HG03039 (cell line): ENCODE results near the gene ARAP1.

ENCODE experiments used
- ATAC-seq: cut with Tn5 transposase; IDR thresholded peaks from one replicate; pipeline ENCODE4 v1.9.1; 2021; ENCODE audit warnings: mild to moderate bottlenecking, moderate library complexity; ENCODE audit not compliant: unreplicated experiment

Gene ARAP1

DNA sequence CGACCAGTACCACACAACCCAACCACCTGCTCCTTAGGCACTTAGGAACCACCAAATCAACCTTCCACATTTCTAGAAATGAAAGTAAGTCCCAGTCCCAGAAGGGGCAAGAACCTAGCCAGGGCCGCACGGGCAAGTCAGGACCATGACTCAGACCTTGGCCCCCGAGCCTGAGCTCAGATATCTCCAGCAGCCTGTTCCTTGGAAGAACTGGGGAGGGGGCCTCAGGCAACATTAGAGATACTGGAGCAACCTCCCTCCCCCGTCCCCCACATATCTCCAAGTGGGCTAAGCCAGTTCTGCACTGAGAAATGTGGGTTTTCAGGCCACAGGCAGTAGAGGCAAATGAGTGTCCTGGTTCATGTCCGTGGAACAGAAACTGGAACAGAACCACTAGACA, 7.7 kb downstream of the ARAP1 start:
- no peak for ATAC-seq

DNA sequence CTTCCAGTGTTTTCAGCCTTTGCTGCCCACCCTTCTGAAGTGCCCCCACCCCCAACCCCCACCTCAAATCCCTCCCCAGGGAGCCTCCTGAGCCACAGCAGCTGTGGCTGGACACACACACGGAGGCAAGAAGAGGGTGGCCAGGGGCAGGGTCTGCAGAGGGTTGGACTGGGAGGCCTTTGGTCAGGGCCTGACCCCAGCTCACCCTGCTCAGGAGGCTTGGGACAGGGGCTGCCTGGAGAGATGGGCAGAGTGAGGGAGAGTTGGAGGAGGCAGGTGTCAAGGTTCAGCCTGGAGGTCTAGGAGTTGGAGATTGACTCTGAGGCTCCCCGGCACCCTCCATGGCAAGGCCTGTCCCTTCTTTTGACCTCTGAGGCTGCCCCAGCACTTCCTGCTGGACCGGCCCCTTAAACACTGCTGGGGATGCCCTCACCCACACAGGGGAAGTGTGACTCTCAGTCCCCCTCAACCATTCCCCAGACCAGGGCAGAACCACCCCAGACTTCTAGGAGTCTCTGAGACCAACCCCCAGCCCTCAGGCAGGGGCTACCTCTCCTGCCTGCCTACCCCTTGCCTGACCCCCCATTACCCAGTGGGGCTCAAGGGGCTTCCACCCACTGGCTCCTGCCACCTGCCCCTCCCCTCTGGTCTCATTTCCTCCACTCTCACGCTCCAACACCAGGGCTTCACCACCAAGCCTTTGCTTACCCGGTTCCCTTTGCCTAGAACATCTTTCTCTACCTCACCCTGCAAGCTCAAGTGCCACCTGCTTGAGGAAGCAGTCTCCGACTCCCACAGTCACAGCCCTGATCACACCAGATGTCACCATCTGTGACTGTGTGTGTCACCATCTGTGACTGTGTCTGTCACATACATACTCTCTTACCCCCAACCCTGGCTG, 8.6 kb downstream of the ARAP1 start:
- ATAC-seq, result no peak

DNA sequence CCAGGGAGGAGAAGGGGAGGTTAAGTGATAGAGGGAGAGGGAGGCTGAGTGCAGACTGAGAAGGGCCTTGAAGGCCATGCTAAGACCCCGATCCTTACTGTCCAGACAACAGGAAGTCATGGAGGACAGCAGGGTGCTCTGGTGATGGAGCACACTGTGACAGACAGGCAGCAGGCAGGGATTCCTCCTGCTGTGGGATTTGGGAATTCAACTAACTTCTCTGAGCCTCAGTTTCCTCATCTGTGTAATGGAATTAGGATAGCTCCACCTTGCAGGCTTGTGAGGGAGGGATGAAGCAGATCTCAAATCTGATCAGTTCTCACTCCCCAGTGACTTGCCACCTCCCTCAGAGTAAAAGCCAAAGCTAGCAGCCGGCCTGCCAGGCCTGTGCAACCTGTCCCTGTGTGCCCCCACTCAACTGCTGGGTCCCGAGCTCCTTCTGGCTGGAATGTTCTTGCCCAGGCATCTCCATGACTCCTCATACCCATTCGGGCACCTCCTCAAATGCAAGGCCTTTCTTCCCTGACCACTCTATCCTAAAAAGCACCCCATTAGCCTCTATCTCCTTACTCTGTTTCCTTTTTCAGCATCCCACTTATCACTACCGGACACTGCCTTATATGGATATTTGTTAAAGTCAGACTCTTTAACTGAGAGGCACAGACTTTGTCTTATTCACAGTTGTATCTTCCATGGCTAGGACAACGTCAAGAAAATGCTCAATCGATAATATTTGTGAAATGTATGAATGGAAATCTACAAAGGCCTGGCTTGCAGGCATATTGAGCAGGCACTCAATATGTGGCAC, 9.5 kb downstream of the ARAP1 start:
- ATAC-seq, result no peak

DNA sequence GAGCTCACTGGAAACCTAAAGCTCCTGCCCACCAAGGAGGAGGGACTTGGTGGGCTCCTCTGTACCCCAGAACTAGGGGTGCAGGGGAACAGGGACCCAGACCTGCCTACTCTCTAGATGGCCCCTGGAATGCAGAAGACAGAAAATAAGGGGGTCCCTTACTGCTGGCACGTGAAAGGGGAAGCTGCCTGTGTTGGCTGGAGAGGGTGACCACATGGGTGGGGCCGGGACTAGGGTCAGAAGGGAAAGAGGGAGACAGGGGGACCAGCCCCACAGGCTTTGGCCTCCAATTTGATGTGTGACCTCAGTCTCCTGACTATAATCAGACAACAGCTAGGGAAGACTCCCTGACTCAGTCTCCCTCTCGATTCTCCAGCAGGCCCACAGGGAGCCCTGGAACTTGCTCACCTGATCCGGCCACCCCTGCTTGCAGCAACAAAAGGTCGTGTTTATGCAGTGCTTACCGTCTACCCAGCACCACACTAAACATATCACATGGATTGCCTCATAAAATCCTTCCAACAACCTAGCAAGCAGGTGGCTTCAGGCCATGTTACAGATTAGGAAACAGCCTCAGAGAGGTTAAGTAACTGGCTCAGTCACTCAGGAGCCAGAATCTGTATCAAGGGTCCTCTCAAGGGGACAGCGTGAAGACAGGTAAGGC, 10.2 kb downstream of the ARAP1 start:
- no peak for ATAC-seq

DNA sequence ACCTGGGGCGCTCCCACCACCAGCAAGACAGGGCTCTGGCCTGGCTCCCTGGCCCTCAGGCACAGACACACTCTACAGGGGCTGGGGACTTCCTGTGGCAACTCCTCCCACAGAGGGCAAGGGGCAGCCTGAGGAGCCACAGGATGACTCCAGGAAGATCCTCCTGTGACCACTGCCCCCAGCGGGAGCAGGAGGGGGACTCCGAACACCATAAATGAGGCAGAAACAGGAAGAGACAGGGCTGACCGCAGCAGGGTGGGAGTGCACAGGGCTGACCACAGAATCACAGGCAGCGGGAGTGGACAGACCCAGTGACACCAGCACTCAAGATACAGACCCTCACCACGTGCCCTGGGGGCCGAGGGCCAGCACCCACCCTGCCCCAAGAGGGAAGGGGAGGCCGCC, 10.8 kb downstream of the ARAP1 start:
- no peak for ATAC-seq

DNA sequence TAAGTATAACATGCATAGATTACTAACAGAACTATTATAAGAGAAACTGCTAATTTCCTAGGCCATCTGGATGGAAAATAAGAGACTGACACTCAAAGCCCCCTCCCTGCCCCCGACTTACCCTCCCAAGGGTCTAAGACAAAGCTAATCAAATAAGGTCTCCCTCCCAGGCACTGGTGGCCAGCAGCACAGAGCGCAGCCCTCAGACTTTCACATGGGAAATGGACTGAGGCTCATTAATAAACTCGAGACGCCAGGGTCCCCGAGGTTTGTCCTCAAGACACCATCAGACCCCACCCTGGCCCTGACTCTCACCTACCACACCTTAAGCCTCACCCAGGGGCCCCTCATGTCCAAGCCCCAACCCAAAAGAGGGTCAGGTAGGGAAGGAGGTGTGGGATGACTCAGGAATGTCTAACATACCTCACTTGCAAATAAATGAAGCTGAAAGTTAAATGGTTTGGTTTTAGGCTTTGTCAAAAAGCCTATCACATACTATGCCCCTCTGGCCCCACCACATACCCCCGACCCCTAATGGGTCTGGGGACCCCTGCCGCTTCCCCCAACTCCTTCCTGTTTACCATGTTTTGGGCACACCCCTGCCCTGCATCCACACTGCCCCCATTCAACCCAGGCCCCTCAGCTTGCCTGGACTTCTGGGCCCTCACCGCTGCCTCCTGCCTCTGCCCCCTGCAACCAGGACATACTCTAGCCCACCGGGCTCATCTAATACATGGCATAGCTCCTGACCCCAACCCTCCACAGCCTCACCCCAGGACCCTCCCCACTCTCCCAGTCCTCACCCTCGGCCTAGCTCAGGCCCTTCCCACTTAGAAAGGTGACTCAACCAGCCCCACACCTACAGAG, 11.4 kb downstream of the ARAP1 start:
- ATAC-seq, result no peak

DNA sequence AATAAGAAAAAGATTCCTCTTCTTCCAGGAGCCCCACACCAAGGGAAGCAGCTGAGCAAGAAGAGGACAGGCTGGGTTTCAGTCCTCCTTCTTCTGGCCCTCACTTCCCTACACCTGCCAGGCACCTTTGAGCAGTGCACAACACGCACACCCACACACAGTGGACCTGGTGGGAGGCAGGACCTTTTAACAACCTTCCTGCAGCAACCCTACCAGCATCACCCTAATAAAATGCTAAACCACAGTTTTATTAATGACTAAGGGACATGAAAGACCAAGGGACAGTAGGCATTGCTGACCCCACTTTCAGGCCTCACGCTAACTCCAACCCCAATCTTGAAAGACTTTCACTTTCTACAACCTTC, 12.2 kb downstream of the ARAP1 start:
- ATAC-seq, result no peak

DNA sequence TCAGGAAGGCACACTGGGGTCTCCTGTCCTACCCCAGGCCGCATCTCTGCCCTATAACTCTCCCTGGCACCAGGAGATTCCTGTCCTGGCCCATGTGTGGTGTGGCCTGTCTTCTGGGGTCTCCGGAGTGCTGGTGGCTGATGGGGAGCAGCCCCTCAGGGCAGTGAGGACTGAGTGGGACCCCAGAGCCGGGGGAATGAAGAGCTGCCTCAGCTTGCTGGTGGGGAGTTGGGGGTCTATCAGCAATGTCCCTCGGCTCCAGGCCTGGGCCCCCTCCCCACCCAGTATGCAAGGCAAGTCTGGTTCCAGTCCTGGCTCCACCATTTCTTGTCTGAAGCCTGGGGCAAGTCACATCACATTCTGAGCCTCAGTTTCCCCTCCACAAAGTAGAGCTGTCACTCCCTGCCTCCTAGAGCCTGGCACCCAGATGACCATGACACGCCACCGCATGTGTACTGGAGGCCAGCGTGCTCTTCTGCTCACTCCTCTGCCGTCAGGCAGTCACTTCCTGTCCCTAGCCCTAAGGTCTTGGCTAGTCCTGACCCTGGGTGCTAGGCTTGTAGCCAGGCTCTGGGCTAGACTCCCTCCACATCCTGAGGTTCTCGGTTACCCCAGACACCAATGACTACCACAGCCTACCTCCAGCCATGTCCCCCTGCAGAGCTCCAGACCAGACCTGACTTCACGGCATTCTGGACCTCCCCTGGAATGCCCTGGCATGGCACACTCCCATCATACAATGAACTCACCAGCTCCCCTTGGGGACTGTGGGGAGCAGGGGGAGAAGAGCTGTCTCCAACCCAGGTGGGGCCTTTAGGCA, 12.8 kb downstream of the ARAP1 start:
- ATAC-seq, result no peak

DNA sequence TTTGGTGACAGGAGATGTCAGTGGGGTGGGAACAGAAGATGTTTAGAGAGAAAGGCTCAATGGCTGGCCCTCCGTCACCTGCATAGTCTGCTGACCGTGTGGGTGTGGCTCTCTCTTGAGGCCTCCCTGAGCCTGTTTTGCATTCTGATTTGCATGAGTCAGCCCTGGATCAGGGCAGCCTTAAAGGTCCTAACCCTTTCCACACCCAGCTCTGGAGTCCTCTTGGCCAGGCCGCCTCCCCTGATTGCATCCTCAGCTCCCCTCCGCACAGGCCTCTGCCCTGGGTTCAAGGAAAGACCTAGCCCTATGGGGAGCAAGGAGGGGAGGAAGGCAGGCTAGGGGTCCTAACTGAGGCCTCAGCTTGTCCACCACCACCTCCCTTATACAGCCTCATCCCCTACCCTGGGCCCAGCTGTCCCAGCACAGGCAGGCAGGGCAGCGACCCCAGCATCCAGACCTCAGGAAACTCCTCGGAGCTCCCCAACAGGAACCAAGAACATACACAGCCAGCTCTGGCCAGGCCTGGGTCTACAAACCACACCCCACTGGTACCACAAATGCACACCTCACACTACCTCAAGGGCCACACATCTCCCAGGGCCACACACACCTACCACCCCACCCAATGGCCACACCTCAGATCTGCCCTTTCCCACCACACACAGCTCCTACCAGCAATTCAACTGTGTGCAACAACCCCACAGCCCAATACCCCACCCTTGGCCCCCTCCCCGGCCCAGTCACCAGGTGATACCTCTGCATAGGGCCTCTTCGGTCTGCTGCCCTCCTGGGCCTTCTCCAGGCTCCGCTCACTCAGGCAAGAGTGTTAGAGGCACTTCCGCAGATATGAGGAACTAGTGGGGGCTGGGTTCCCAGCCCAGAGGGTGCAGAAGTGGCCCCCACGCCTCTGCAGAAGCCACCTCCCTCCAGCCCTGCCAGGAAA, 13.7 kb downstream of the ARAP1 start:
- no peak for ATAC-seq

DNA sequence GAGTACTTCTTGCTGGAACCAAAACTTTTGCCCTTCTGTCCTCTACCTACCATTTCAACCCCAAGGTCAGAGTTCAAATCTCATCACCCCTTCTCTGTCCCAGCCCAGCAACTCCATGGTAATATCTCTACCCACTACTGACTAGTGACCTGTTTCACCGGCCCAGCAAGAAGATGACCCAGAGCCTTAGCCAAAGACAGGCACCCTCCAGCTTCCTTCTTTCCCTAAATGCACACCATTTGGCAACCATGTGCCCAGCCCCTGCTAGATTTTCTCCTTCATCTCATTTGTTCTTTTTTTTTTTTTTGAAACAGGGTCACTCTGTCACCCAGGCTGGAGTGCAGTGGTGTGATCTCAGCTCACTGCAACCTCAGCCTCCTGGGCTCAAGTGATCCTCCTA, 14.9 kb downstream of the ARAP1 start:
- ATAC-seq, result no peak

DNA sequence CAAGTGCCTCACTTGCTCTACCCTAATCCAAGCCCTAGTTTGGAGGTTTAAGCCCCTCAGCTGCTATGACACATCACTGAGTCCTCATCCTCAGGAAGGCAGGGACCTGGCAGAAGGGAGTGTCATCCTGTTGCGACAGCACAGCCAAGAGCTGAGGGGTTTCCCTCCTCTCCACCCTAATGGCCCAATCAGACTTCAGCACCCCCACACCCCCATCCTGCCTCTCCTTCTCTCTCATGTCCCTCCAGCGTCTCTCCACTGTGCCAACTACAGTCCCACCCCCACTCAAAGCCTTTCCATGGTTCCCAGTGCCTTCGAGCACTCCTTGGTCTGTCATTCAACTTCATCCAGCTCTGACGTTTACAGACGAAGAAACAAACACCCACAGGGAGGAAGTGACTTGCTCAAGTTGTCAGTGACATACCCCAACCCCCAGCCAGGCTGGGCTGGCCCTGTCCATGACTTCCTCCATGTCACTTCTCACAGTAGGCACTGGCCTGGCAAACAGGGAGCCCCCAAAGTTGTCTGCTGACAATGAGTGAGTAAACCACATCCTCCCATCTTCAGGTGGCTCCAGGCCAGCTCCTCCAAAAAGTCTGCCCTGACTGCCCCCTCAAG, 15.6 kb downstream of the ARAP1 start:
- ATAC-seq, result no peak

DNA sequence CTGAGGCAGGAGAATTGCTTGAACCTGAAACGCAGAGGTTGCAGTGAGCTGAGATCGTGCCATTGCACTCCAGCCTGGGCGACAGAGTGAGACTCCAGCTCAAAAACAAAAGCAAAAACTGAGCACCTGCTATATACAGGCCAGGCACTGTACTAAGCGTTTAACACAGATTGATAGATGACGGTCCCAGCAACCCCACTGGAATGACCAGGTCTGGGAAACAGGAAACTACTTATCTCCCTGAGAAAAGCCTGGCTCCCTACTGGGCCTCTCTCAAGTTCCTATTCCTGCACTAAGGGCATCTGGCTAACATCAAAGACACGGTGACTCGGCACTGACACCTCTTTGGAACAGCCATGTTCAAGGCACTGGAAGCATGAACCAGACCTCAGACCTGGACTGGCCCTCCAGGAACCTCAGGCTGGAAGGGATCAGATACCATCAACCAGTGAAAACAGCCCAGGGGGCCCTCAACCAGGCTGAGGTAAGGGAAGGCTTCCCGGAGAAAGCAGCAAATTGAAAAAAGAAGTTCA, 16.6 kb downstream of the ARAP1 start:
- no peak for ATAC-seq

DNA sequence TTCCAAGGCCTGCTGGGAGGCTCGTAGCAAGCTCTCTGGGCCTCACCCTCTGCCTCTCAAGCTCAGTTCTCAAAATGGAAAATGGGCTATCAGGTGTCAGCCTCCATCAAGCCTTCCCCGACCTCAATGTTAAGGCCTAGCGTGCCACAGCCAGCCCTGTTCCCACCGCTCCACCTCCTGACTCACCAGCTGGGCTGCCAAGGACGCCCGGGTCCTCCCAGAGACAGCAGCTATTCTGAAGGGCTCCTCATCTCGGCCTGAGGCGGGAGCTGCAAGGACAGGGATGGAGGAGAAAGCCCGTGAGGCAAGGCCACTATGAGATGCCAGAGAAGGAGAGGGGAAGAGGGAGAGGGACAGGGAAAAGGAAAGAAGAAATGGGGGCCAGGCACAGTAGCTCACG, 19.9 kb downstream of the ARAP1 start:
- ATAC-seq, result no peak

DNA sequence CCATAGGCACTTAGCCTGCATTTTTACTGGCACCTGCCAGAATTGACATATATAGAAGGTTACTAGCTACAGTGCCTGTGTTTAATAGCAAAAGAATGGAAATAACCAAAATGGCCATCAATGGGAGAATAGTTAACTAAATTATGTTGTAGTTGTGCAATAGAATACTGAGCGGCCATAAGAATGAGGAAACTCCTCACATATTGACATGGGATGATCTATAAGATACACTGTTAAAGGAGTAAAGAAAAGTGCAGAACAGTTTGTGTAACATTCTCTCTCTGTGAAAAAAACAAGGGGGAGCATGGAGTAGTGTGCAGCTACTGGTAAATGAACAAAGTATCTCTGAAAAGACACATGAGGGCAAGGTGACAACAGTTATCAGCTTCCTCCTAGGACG, 21.5 kb downstream of the ARAP1 start:
- ATAC-seq, result no peak

DNA sequence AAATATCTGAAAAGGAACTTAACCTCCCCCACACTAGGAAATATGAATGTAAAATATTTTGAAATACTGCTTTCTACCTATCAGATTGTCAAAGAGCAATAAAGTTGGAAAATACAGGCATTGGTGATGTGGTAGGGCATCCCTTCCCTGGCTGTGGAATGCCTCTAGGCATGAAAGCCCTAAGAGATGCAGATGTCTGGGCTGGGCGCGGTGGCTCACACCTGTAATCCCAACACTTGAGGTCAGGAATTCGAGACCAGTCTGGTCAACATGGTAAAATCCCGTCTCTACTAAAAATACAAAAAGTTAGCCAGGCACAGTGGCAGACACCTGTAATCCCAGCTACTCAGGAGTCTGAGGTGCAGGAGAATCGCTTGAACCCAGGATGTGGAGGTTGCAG, 22.0 kb downstream of the ARAP1 start:
- ATAC-seq, result no peak

DNA sequence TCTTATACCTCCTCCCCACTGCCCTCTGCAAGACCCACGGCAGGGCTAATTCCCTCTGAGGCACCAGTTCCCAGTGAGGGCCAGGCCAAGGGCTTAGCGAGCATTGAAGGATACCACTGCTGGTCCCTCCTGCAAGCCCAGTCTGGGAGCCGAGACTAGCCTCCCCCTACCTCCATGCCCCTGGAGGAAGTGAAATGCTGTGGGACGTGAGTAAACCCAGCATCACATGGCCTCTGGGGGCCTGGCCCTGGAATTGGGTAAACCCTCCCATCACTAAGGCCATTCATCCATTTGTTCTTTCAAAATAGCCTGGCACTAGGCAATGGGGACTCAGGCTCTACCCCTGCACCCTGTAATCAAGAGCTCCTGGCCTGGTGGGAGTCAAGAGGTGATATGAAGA, 24.7 kb downstream of the ARAP1 start:
- ATAC-seq, result no peak

DNA sequence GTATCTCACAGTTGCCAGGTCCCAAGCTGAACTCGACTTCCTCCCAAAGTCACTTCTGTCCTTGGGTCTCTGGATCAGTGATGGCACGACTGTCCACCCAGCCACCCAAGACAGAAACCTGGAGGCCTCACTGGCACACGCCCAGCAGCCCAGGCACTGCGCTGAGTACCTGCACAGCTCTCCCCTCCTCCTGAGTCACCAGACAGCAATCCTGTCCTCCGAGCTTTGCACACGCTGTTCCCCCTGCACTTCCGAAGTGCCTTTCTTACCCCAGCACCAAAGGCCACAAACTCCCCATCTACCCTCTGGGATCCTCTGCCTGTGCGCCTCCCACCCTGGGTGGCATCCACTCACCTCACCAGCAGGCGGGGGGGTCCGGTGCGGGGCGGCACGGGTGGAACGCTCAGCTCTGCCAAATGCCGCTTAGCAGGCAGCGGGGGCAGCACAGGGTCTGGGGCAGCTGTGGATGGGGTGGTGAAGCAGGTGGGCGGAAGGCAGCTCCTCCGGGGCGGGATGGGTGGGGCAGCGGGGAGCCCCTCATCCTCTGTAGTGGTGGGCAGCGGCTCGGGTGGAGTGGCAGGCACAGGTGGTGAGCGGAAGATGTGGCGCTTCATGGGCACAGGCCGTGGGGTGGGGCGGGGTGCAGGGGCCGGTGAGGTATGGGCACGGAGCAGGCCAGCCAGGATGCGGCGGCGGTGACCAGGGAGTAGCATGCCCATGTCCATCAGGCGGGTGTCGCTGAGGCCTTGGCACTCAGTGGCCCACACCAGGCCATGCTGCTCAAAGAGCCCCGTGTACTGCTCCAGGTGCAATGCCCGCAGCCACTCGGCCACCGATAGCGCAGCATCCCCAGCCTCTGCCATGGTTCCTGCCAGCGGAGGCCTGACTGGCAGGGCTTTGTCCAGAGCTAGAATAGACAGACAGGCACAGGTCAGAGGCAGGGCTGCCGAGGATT, 25.7 kb downstream of the ARAP1 start:
- no peak for ATAC-seq
